ENCODE results near the gene PPP6R2. TPM values are rescaled to one million over a fixed set of nuclear protein-coding genes. Genes with fewer than 3 reads are reported as not detected.

PPP6R2 gene
- total RNA-seq, 2 experiments from 2014 or later = 62.3 to 64.5 TPM

DNA sequence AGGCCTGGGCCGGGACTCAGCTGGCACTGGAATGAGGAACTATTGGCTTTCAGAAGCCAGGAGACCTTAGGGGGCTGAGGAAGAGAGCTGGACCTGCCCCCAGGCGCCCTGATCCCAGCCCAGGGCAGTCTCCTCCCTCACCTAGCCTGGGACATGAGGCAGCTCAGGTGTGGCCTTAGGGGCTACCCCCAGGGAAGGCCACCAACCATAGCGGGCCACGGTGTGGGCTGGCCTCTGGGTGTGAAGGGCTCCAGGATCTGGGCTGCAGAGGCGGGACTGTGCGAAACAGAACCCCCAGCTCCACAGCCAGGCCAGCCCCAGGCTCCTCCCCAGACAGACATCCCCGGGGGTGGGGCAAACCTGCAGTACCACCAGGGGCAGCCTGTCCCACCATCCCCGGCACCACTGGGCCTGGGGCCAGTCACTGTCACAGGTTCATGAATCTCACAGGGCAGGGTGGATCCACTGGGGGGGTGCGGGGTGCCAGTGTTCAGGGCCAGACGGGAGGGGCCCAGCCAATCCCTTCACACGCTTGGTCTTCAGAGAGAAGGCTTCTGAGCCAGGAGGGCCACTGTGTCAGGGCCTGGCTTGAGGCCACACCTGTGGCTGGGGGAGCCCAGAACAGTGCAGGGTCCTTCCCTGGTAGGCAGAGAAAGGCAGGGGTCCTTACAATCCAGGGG is 39.1 kb upstream of the PPP6R2 start:
- ChIA-PET POLR2A (interaction anchor here (2.0 kb wide), 1 partner anchor 11 kb away, joined by 10 read pairs; no protein-coding TSS in a partner anchor), CTCF (ENCODE audit: unreplicated experiment) (interaction anchor here (0.6 to 1.8 kb wide), 4 partner anchors 11 to 204 kb away, joined by 3 to 5 read pairs (median 3); partner anchors contain the start of gene NCAPH2)
- Histone ChIP-seq H3K4me3 (ENCODE audit: low read depth, low read length, poor library complexity, severe bottlenecking) (no peak overlapping the region), H3K4me1 (ENCODE audit: insufficient read depth, low read length, poor library complexity, severe bottlenecking) (peaks cover 95% of the 10 kb centered on the region), H3K79me2 (ENCODE audit: insufficient read depth, low read depth, low read length) (no peaks in the 10 kb centered on the region), H3K4me2 (ENCODE audit: low read length) (peak overlapping the region; percentile 55), H3K36me3 (ENCODE audit: insufficient read depth, low read length) (no peaks in the 10 kb centered on the region), H3K9me2 (ENCODE audit: insufficient read depth, low read length) (no peaks in the 10 kb centered on the region), H3K27ac (ENCODE audit: low read depth, low read length, poor library complexity, severe bottlenecking) (peak overlapping the region; percentile 27), H4K20me1 (ENCODE audit: insufficient read depth, low read length) (no peaks in the 10 kb centered on the region), H2AFZ (ENCODE audit: low read length) (no peak overlapping the region), H3K9me3 (ENCODE audit: low read length) (no peaks in the 10 kb centered on the region)
- DNase-seq (ENCODE audit: low spot score) = peak; percentile 38
- peak; percentile 36; the same call in 1 of the 2 replicates for TF ChIP-seq CTCF (conservative IDR thresholded peaks at IDR 0.05; ENCODE audit: low read length)
- no peak for TF ChIP-seq EZH2phosphoT487 (IDR thresholded peaks at IDR 0.05; ENCODE audit: borderline replicate concordance, low read depth, low read length)
- intact Hi-C loops (cut with micrococcal nuclease; ENCODE audit: unreplicated experiment) = no loop called here
- BruUV-seq (replicated peaks) = no TSS peak

- intact Hi-C loops (cut with micrococcal nuclease; ENCODE audit: unreplicated experiment) = no loop called here
- TF ChIP-seq CTCF (conservative IDR thresholded peaks at IDR 0.05; ENCODE audit: low read length) (no peak), EZH2phosphoT487 (IDR thresholded peaks at IDR 0.05; ENCODE audit: borderline replicate concordance, low read depth, low read length) (no peak)
- CTCF ChIA-PET (ENCODE audit: unreplicated experiment) = interaction anchor here (0.6 to 1.8 kb wide), 2 partner anchors 16 to 41 kb away, joined by 3 to 5 read pairs; no protein-coding TSS in a partner anchor
- Histone ChIP-seq H4K20me1 (ENCODE audit: insufficient read depth, low read length) (no peaks in the 10 kb centered on the region), H3K4me3 (ENCODE audit: low read depth, low read length, poor library complexity, severe bottlenecking) (no peak overlapping the region), H3K4me2 (ENCODE audit: low read length) (peak overlapping the region; percentile 55), H2AFZ (ENCODE audit: low read length) (no peak overlapping the region), H3K36me3 (ENCODE audit: insufficient read depth, low read length) (no peaks in the 10 kb centered on the region), H3K79me2 (ENCODE audit: insufficient read depth, low read depth, low read length) (no peaks in the 10 kb centered on the region), H3K9me3 (ENCODE audit: low read length) (no peaks in the 10 kb centered on the region), H3K27ac (ENCODE audit: low read depth, low read length, poor library complexity, severe bottlenecking) (peak overlapping the region; percentile 27), H3K9me2 (ENCODE audit: insufficient read depth, low read length) (no peaks in the 10 kb centered on the region), H3K4me1 (ENCODE audit: insufficient read depth, low read length, poor library complexity, severe bottlenecking) (peaks cover 96% of the 10 kb centered on the region)
- POLR2A ChIA-PET = interaction anchor here (0.6 to 2.0 kb wide), 2 partner anchors 10 to 206 kb away, joined by 3 to 10 read pairs; no protein-coding TSS in a partner anchor
- DNase-seq (ENCODE audit: low spot score) = no peak
- no TSS peak for BruUV-seq (replicated peaks)
Measured at GRCh38 chr22:50304528-50305392, 38.4 kb upstream of the PPP6R2 start.
